ENCODE data around the gene PPP5C. TPM values are rescaled to one million over a fixed set of nuclear protein-coding genes. Genes with fewer than 3 reads are reported as not detected.

PPP5C gene
- total and polyA plus RNA-seq, 9 of the 15 experiments (the other 6 are each of a cell fraction or from before 2014, with no cell fraction given): 1.9 to 166 (median 108) TPM

DNA sequence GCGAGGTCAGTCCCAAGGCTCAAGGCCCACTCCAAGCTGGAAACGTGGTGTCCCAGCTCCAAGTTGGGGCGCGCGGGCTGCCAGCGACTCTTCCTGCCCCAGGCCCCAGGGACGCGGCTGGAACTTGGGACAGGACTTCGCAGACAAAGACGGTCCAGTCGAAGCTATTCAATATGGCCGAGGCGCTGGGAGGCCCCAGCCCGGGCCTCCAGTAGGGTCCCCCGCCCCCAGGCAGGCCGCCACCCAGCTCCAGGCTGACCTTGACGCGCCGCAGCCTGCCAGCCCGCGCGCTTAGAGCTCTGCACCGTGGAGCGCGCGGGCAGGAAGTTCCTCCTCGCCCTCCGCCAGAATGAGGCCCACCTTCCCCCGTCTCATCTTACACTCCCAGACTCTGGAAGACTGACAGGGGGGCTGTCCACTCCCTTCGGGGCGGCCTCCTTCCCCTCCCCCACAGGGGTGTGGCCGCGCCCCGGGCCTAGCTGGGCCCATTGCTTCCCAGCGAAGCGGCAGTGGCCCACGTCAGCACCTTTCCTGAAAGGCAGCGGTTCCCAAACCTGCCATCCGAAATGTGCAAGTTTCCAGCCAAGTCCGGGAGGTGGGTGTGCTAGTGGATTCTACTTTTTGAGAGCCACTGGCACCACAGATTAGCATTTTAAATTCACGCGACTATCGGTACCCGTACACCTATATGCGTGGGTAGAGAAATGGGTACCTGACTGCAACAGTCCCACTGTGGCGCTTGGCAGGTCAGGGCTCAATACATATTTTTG lies 66.6 kb downstream of the PPP5C start, which contains the start of gene CCDC8 (continued):
- TF ChIP-seq ZBTB5 (IDR thresholded peaks at IDR 0.05): no peak
- peak; percentile 83 for TF ChIP-seq POLR2AphosphoS5 (IDR thresholded peaks at IDR 0.05; ENCODE audit: control insufficient read depth, insufficient read depth, low read depth, low read length)
- 0 out of 2 replicates have a peak, but pooled peaks have one; percentile 26 for TF ChIP-seq CAMTA2 (CRISPR knock-in tag; conservative IDR thresholded peaks at IDR 0.05)
- TF ChIP-seq ZNF76 (CRISPR knock-in tag; IDR thresholded peaks at IDR 0.05; ENCODE audit: borderline replicate concordance): no peak
- TF ChIP-seq ZNF408 (CRISPR knock-in tag; IDR thresholded peaks at IDR 0.05; ENCODE audit: low read depth): no peak
- peak; percentile 73; the same call in 1 of the 2 replicates for TF ChIP-seq BRD4 (IDR thresholded peaks at IDR 0.05)
- no peak for TF ChIP-seq CUX1 (CRISPR knock-in tag; IDR thresholded peaks at IDR 0.05)
- TF ChIP-seq ZNF41 (CRISPR knock-in tag; conservative IDR thresholded peaks at IDR 0.05): 0 out of 2 replicates have a peak, but pooled peaks have one; percentile 22
- TF ChIP-seq, protein P1, sequence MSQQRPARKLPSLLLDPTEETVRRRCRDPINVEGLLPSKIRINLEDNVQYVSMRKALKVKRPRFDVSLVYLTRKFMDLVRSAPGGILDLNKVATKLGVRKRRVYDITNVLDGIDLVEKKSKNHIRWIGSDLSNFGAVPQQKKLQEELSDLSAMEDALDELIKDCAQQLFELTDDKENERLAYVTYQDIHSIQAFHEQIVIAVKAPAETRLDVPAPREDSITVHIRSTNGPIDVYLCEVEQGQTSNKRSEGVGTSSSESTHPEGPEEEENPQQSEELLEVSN (IDR thresholded peaks at IDR 0.05; ENCODE audit: borderline replicate concordance in 1 of 2, extremely low read depth in 1 of 2, insufficient read depth in 1 of 2, insufficient read length in 1 of 2, low read depth in 1 of 2, low read length in 1 of 2, poor library complexity in 1 of 2, severe bottlenecking in 1 of 2): peak; percentile 74 to 92
- no peak for TF ChIP-seq DLX4 (CRISPR knock-in tag; IDR thresholded peaks at IDR 0.05)
- TF ChIP-seq, protein P2, sequence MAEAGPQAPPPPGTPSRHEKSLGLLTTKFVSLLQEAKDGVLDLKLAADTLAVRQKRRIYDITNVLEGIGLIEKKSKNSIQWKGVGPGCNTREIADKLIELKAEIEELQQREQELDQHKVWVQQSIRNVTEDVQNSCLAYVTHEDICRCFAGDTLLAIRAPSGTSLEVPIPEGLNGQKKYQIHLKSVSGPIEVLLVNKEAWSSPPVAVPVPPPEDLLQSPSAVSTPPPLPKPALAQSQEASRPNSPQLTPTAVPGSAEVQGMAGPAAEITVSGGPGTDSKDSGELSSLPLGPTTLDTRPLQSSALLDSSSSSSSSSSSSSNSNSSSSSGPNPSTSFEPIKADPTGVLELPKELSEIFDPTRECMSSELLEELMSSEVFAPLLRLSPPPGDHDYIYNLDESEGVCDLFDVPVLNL (CRISPR knock-in tag; IDR thresholded peaks at IDR 0.05; ENCODE audit: low read depth): 0 out of 2 replicates have a peak, but pooled peaks have one; percentile 22
- peak; percentile 87 to 91 for TF ChIP-seq MAZ (CRISPR knock-in tag; conservative IDR thresholded peaks at IDR 0.05 in 1 of 2, IDR thresholded peaks at IDR 0.05 in 1 of 2)
- peak; percentile 16; the same call in 1 of the 2 replicates for TF ChIP-seq CBFA2T3 (IDR thresholded peaks at IDR 0.05)
- TF ChIP-seq L3MBTL2 (IDR thresholded peaks at IDR 0.05): peak; percentile 86
- no peak; the same call in 1 of the 2 replicates for TF ChIP-seq ZBED1 (IDR thresholded peaks at IDR 0.05)
